HepG2 (cell line): ENCODE results near the gene TBL3. TPM values are rescaled to one million over a fixed set of nuclear protein-coding genes. Genes with fewer than 3 reads are reported as not detected.

Source experiments
- FOXJ3 ChIP-seq: sonication (generic); formaldehyde crosslinking; IDR thresholded peaks from 2 replicates; pipeline ENCODE4 v1.4.0; 2020; ENCODE audit warnings: missing genetic modification reagents, mild to moderate bottlenecking, borderline replicate concordance
- RARA ChIP-seq: IDR thresholded peaks from 2 replicates; pipeline ENCODE4 v1.6.1; 2016; ENCODE audit warnings: missing genetic modification reagents, missing compliant biosample characterization
- TEAD2 ChIP-seq: sonication (generic); formaldehyde crosslinking; IDR thresholded peaks from 2 replicates; pipeline ENCODE4 v1.9.0; 2021; ENCODE audit warnings: missing genetic modification reagents
- ZBTB42 ChIP-seq: sonication (generic); formaldehyde crosslinking; IDR thresholded peaks from 2 replicates; pipeline ENCODE4 v1.5.0; 2020; ENCODE audit warnings: mild to moderate bottlenecking, missing genetic modification reagents
- ZNF572 ChIP-seq: sonication (generic); formaldehyde crosslinking; IDR thresholded peaks from 2 replicates; pipeline ENCODE4 v1.5.1; 2020; ENCODE audit warnings: mild to moderate bottlenecking, missing genetic modification reagents
- ZNF773 ChIP-seq: sonication (generic); formaldehyde crosslinking; IDR thresholded peaks from 2 replicates; pipeline ENCODE4 v1.4.0; 2020; ENCODE audit warnings: missing genetic modification reagents, borderline replicate concordance
- ZNF883 ChIP-seq: sonication (generic); formaldehyde crosslinking; IDR thresholded peaks from 2 replicates; pipeline ENCODE4 v1.5.1; 2020; ENCODE audit warnings: mild to moderate bottlenecking, missing genetic modification reagents; ENCODE audit errors: not compliant biosample characterization
- polyA plus RNA-seq, 8 experiments: library from polyadenylated mRNA; depleted of rRNA in 3 of 8; stranded (reverse) in 7 of 8; unstranded in 1 of 8; fragments of >200 nt; fragmentation: Illumina TruSeq in 4 of 8; extraction: Trizol in 4 of 8; gene quantifications; 2 replicates each; pipeline versions ENCODE4 v1.2.1 to v1.2.3, GENCODE V29; 2011 to 2016; ENCODE audit warnings: low read depth in 4 of 8, missing spikeins in 1 of 8, mixed read lengths in 1 of 8; ENCODE audit not compliant: insufficient read depth in 1 of 8
- total RNA-seq, 5 experiments: library from RNA; depleted of rRNA; stranded (reverse); fragments of >200 nt; fragmentation: Illumina TruSeq; extraction: Trizol; gene quantifications; 2 replicates each; pipeline ENCODE4 v1.2.3, GENCODE V29; 2016; ENCODE audit warnings: low read depth in 1 of 5
- TF ChIP-seq, protein P1 (sequence below): sonication (generic); formaldehyde crosslinking; IDR thresholded peaks from 2 replicates; pipeline ENCODE4 v1.9.0; 2021; ENCODE audit warnings: missing genetic modification reagents, borderline replicate concordance
- TF ChIP-seq, protein P2 (sequence below): IDR thresholded peaks from 2 replicates; pipeline ENCODE4 v1.6.1; 2016; ENCODE audit warnings: missing genetic modification reagents, missing compliant biosample characterization

The TBL3 gene
- total and polyA plus RNA-seq, 2 of the 13 experiments (the other 11 are each of a cell fraction or from before 2014, with no cell fraction given): 16.8 to 38.0 TPM

- TF ChIP-seq ZNF572 (CRISPR knock-in tag): no peak
- TF ChIP-seq ZNF883 (CRISPR knock-in tag): no peak
- TF ChIP-seq ZNF773 (CRISPR knock-in tag): no peak
- TF ChIP-seq, protein P1, sequence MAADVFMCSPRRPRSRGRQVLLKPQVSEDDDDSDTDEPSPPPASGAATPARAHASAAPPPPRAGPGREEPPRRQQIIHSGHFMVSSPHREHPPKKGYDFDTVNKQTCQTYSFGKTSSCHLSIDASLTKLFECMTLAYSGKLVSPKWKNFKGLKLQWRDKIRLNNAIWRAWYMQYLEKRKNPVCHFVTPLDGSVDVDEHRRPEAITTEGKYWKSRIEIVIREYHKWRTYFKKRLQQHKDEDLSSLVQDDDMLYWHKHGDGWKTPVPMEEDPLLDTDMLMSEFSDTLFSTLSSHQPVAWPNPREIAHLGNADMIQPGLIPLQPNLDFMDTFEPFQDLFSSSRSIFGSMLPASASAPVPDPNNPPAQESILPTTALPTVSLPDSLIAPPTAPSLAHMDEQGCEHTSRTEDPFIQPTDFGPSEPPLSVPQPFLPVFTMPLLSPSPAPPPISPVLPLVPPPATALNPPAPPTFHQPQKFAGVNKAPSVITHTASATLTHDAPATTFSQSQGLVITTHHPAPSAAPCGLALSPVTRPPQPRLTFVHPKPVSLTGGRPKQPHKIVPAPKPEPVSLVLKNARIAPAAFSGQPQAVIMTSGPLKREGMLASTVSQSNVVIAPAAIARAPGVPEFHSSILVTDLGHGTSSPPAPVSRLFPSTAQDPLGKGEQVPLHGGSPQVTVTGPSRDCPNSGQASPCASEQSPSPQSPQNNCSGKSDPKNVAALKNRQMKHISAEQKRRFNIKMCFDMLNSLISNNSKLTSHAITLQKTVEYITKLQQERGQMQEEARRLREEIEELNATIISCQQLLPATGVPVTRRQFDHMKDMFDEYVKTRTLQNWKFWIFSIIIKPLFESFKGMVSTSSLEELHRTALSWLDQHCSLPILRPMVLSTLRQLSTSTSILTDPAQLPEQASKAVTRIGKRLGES (CRISPR knock-in tag): no peak
- no peak for TF ChIP-seq RARA (CRISPR knock-in tag)
- TF ChIP-seq TEAD2: no peak
- TF ChIP-seq ZBTB42 (CRISPR knock-in tag): no peak
- TF ChIP-seq, protein P2, sequence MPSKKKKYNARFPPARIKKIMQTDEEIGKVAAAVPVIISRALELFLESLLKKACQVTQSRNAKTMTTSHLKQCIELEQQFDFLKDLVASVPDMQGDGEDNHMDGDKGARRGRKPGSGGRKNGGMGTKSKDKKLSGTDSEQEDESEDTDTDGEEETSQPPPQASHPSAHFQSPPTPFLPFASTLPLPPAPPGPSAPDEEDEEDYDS (CRISPR knock-in tag): no peak
- no peak for TF ChIP-seq FOXJ3
Measured at GRCh38 chr16:2001035-2001434, 29.2 kb downstream of the TBL3 start (continued).
